Right atrium auricular region (tissue), 2 donors: ENCODE results near the gene MROH9. TPM values are rescaled to one million over a fixed set of nuclear protein-coding genes. Genes with fewer than 3 reads are reported as not detected.
"Not testable (repeated sequence)": the region's sequence is repeated elsewhere in the genome, so short reads cannot be mapped to it uniquely, and the experiment has no call there.

Source experiments
- DNase-seq: peaks from one replicate; pipeline ENCODE4 v3.0.0-alpha.2; 2019; ENCODE audit warnings: low spot score
- H3K27ac ChIP-seq, 2 donors: fragments of 200-600 bp; sonication (generic); 1 replicate in 1 of 2; 2 replicates in 1 of 2; pipeline ENCODE4 v1.5.1; 2016 to 2019
- H3K27me3 ChIP-seq, 2 donors: fragments of 200-600 bp; sonication (generic); one replicate each; pipeline versions ENCODE4 v1.5.1 to v1.6.0; 2017 to 2019
- H3K36me3 ChIP-seq: fragments of 200-600 bp; sonication (generic); one replicate; pipeline ENCODE4 v1.5.1; 2016
- H3K4me1 ChIP-seq, 2 donors: fragments of 200-600 bp; sonication (generic); one replicate each; pipeline versions ENCODE4 v1.5.1 to v1.6.0; 2017 to 2019
- H3K4me3 ChIP-seq, 2 donors: fragments of 200-600 bp; sonication (generic); 1 replicate in 1 of 2; 2 replicates in 1 of 2; pipeline ENCODE4 v1.5.1; 2017 to 2019; ENCODE audit warnings: mild to moderate bottlenecking in 1 of 2, moderate library complexity in 1 of 2
- H3K9me3 ChIP-seq, 2 donors: fragments of 200-600 bp; sonication (generic); one replicate each; pipeline ENCODE4 v1.5.1; 2019
- CTCF ChIP-seq, 2 donors: fragments of 200-600 bp; sonication (generic); IDR thresholded peaks; one replicate each; pipeline ENCODE4 v1.5.1; 2019; ENCODE audit warnings: antibody characterized with exemption in 2 of 2
- total RNA-seq, 2 donors: library from RNA; depleted of rRNA; stranded (reverse); fragments of >200 nt; gene quantifications; one replicate each; pipeline ENCODE4 v1.1.0, GENCODE V29; 2016

Gene MROH9
- total RNA-seq, 2 donors from 2014 or later, result not detected

DNA sequence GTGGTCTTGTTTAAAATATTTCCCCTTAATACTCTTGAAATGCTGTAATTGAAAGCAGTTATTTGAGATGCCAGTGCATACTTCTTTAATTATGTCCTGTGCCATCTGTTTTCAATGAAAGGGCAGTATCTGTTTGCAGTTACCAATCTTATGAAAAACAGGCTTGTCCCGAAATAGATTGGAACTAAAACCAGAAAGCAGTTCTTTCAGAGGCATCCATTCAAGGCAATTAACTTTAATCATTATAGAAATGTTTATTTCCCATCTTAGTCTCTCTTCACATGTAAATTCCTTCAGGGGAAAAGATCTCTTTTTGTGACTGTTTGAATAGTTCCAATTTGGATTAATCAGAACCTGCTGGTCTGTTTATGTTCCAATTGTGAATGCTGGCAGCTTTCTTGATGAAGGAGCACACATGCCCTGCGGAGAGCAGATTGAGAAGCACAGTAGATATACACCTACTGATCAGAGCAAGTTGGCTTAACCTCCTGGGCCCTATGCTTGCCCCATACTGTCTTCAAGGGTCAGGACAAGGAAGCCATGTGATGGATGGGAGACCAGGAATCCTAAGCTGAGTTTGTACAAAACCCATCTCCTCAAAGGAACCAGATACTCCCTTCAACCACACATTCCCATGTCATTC lies 41.6 kb upstream of the MROH9 start:
- no peak overlapping the region for H3K4me3 ChIP-seq

DNA sequence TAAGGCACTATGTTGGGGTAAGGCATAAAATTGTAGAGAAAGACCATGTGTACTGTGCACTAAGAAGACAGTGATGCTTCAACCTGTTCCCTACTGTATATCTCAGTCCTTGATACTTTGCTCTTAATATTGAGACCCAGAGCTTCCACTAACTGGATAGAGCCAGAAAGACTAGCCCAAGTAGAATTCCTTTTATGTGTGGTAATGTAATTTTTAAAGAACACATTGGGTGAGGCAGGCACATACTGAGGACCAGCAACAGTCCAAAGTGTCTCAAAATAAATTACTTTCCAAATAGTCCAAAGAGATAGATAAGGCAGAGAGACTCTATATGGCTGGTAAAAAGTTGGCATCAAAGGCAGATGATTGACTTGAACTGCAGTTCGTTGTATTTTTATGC lies 31.4 kb upstream of the MROH9 start:
- no peak for TF ChIP-seq CTCF (IDR thresholded peaks at IDR 0.05)
- no peak for DNase-seq
- H3K27ac ChIP-seq, result peak overlapping the region in 1 of 2 donors; percentile 1

More for the DNA sequence above, 41.6 kb upstream of the MROH9 start:
- Histone ChIP-seq H3K4me1 (no peaks in the 10 kb centered on the region), H3K9me3 (no peaks in the 10 kb centered on the region), H3K27me3 (no peaks in the 10 kb centered on the region), H3K27ac (no peak overlapping the region), H3K36me3 (no peaks in the 10 kb centered on the region)
- DNase-seq, result no peak
- TF ChIP-seq CTCF (IDR thresholded peaks at IDR 0.05), result no peak

GRCh38 chr1:170908942-170909341 lies 26.4 kb upstream of the MROH9 start:
- H3K4me3 ChIP-seq, result no peak overlapping the region
- H3K9me3 ChIP-seq, result no peaks in the 10 kb centered on the region
- no peak overlapping the region for H3K27ac ChIP-seq
- TF ChIP-seq CTCF (IDR thresholded peaks at IDR 0.05), result no peak
- no peak for DNase-seq
- no peaks in the 10 kb centered on the region for H3K4me1 ChIP-seq
- no peaks in the 10 kb centered on the region for H3K27me3 ChIP-seq
- H3K36me3 ChIP-seq, result no peaks in the 10 kb centered on the region

More for the DNA sequence above, 31.4 kb upstream of the MROH9 start:
- Histone ChIP-seq H3K4me3 (no peak overlapping the region), H3K36me3 (no peaks in the 10 kb centered on the region), H3K9me3 (no peaks in the 10 kb centered on the region), H3K4me1 (no peaks in the 10 kb centered on the region), H3K27me3 (no peaks in the 10 kb centered on the region)

DNA sequence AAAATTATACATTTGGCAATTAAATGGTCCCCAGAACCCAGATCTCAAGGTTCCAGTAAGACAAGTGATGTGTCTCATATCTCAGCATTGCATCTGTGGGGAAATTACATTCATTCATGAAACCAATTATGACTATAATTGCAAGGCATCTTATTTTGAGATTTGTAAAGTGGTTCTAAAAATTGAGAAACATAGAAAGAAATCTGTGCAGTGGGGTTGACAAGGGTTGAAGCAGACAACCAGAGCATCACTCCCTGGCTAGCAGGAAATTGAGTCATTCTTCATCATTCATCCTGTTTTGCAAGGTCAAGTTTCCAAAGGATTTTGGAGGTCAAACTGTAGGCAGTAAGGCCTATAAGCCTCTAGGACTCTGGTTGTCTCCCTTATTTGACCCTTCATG lies 25.1 kb upstream of the MROH9 start:
- H3K27ac ChIP-seq, result no peak overlapping the region
- TF ChIP-seq CTCF (IDR thresholded peaks at IDR 0.05), result no peak
- H3K4me1 ChIP-seq, result no peaks in the 10 kb centered on the region
- no peak overlapping the region for H3K4me3 ChIP-seq
- no peaks in the 10 kb centered on the region for H3K36me3 ChIP-seq
- H3K9me3 ChIP-seq, result no peaks in the 10 kb centered on the region
- H3K27me3 ChIP-seq, result no peaks in the 10 kb centered on the region
- DNase-seq, result no peak

GRCh38 chr1:170917373-170917772 lies 18.0 kb upstream of the MROH9 start:
- no peak overlapping the region for H3K4me3 ChIP-seq
- H3K9me3 ChIP-seq, result peaks cover 7 to 24% of the 10 kb centered on the region in 2 donors
- no peak overlapping the region for H3K27ac ChIP-seq
- H3K27me3 ChIP-seq, result no peaks in the 10 kb centered on the region
- no peak for TF ChIP-seq CTCF (IDR thresholded peaks at IDR 0.05)
- no peaks in the 10 kb centered on the region for H3K36me3 ChIP-seq
- H3K4me1 ChIP-seq, result no peaks in the 10 kb centered on the region
- DNase-seq, result no peak

DNA sequence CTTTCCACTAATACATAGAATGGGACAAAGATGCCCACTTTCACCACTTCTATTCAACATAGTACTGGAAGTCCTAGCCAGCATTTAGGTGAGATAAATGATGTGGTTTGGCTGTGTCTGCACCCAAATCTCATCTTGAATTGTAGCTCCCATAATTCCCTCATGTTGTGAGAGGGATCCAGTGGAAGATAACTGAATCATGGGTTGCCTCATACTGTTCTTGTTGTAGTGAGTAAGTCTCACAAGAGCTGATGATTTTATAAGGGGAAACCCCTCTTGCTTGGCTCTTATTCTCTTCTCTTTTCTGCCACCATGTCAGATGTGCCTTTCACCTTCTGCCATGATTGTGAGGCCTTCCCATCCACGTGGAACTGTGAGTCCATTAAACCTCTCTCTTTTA lies 10.7 kb upstream of the MROH9 start:
- H3K4me1 ChIP-seq, result peaks cover 0 to 15% of the 10 kb centered on the region in 2 donors
- H3K4me3 ChIP-seq, H3K27ac ChIP-seq, DNase-seq, H3K27me3 ChIP-seq, H3K36me3 ChIP-seq: not testable (repeated sequence)
- peaks cover 7 to 26% of the 10 kb centered on the region in 2 donors for H3K9me3 ChIP-seq
